Measurements from ENCODE around the gene C16orf96. TPM values are rescaled to one million over a fixed set of nuclear protein-coding genes. Genes with fewer than 3 reads are reported as not detected.
A peak's percentile ranks its signal among the peaks of the same experiment; 100 is the strongest.

C16orf96 gene
- total RNA-seq: 0.41 TPM

GRCh38 chr16:4556112-4556511 lies at the start of gene C16orf96:
Gene C16orf96 (plus strand): TSS chr16:4556340. CDS start chr16:4556490, 150 bp downstream.
- DNase-seq (ENCODE audit: low spot score in 2 of 2): no peak
- no peak for FAIRE-seq

DNA sequence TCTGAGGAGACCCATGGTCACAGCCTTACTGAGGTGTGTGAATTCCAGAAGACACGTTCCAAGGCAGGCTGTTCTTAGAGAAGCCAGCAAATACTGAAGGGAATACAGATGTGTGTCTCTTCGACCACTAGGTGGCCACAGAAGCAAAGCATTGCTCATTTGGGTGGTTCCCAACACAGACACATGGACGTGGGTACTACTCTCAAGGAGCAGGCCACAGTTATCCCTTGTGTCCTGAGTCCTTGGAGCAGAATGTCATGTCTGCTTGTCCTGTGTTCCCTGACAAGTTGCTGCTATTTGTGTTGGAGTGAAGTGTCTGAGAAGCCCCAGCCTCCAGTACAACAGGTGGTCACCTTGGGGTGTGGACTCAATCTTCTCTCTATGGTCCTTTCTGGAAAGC lies 49.7 kb upstream of the C16orf96 start:
- FAIRE-seq (no peak), DNase-seq (ENCODE audit: low spot score in 2 of 2) (peak; percentile 51 to 74)

- DNase-seq (ENCODE audit: low spot score in 2 of 2): no peak
- no peak for FAIRE-seq
These were observed 48.4 kb upstream of the C16orf96 start for GRCh38 chr16:4507588-4508345.

- FAIRE-seq (no peak), DNase-seq (ENCODE audit: low spot score in 2 of 2) (no peak)
These were observed 47.3 kb upstream of the C16orf96 start for GRCh38 chr16:4508806-4509205.

- FAIRE-seq (no peak), DNase-seq (ENCODE audit: low spot score in 2 of 2) (no peak)
These were observed 46.7 kb upstream of the C16orf96 start for GRCh38 chr16:4509420-4509819.

DNA sequence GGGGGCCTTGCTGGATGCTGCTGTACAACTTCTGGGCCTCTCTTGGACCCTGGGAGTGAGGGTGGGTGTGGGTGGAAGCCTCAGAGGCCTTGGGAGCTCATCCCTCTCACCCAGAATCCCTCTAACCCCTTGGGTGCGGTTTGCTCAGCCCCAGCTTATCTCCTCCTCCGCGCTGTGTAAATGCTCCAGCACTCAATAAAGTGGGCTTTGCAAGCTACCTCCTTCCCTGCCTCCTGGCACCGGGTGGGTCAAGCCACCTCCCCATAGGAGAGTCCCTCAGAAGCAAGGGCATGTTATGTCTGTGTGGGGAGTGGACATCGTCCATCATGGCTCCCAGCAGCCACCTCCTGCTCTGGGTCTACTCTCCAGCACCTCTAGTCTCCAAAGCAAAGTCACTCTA lies 46.0 kb upstream of the C16orf96 start:
- no peak for FAIRE-seq
- no peak for DNase-seq (ENCODE audit: low spot score in 2 of 2)

GRCh38 chr16:4510747-4511426 lies 45.3 kb upstream of the C16orf96 start:
- DNase-seq (ENCODE audit: low spot score in 2 of 2) (no peak), FAIRE-seq (no peak)

- FAIRE-seq: no peak
- DNase-seq (ENCODE audit: low spot score in 2 of 2): peak in 1 of 2 donors; percentile 61
These were observed 44.6 kb upstream of the C16orf96 start for GRCh38 chr16:4511441-4512082.

DNA sequence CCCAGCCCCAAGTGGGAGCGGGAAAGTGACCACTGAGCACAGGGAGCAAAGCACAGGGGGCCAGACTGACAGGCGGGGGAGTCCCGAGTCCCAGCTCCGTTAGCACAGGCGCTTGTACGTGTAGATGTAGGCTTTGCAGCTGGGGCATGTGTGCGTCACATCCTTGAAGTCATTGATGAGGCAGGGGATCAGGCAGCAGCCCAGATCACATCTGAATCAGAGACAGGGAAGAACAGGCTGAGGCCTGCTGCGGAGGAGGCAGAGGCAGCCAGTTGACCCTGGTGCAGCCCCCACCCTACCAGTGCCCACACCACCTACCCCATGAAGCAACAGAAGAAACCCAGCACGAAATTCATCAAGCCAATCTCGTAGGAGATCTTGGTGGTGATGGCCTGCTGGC lies 43.7 kb upstream of the C16orf96 start:
- DNase-seq (ENCODE audit: low spot score in 2 of 2) (no peak), FAIRE-seq (no peak)

DNA sequence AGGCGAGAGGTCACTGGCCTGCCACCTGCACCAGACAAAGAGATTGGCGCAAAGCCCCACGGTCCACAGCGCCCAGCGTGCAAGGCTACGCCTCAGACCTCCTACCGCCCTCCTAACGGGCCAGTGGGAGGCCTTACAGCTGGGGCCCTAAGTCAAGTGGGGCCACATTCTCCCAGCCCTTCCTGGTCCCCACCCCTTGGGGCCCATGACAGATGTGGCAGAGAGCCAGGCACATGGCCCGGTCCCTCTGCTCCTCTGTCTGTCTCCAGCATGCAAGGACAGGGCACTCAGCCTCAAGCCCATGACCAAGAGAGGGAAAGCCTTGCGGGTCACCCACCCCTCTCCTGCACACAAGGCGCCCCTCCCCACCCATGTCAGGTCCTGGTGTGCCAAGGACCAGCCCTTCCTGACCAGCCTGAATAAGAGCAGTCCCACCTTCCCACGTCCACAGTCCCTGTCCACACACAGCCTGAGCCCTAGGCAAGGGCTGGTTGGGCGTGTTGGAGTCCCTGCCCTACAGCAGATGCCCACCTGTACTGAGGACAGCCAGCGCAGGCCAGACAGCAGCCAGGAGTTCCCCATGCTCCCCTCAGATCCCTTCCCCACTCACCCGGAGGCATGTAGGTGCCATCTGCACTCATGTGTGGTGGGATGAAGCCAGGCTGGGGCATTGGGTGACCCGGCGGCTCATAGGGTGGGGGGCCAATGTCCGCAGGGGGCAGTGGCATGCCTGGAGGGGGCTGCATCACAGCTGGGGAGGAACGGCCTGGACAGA lies 42.9 kb upstream of the C16orf96 start:
- FAIRE-seq (no peak), DNase-seq (ENCODE audit: low spot score in 2 of 2) (no peak)

DNA sequence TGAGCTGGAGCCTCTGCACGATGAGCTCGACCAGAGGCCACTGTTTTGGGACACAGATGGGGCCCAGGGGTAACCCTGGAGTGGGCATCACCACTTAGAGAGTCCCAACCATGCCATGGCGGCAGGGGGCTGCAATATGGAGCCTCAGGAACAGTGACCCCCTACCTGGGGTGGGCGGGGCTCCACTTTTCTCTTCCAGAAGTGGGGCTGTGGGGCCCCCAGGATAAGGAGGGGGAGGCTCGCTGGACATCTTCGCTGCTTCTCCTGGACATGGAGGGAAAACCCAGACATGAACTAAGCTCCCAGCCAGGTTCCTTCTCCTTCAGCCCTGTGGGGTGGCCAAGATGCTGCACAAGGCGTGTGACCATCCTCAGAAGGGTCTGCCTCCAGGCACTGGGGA lies 42.3 kb upstream of the C16orf96 start:
- FAIRE-seq: no peak
- no peak for DNase-seq (ENCODE audit: low spot score in 2 of 2)

- no peak for DNase-seq (ENCODE audit: low spot score in 2 of 2)
- no peak for FAIRE-seq
These were observed 41.5 kb upstream of the C16orf96 start for GRCh38 chr16:4514606-4515005.

DNA sequence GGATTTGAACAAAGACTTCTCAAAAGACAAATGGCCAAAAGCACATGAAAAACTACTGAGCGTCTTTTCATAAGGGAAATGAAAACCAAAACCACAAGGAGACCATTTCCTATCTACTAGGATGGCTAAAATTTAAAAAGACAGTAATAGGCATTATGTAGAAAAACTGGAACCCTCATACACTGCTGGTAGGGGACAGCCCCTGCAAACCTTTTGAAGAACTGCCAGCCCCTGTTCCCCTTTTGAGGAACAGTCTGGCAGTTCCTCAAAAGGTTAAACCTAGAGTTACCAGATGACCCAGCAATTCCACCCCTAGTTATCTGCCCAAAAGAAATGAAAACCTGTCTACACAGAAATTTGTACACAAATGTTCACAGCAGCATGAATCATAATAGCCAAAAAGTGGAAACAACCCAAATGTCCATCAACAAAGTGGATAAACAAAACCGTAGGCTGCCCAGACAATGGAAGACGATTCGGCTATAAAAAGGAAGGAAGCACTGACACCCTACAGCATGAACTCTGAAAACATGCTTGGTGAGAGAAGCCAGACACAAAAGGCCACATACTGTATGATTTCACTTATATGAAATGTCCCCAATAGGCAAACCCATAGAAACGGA lies 40.4 kb upstream of the C16orf96 start:
- FAIRE-seq (no peak), DNase-seq (ENCODE audit: low spot score in 2 of 2) (no peak)

- FAIRE-seq (no peak), DNase-seq (ENCODE audit: low spot score in 2 of 2) (peak in 1 of 2 donors; percentile 54)
These were observed 38.1 kb upstream of the C16orf96 start for GRCh38 chr16:4517812-4518680.

- DNase-seq (ENCODE audit: low spot score in 2 of 2) (no peak), FAIRE-seq (no peak)
These were observed 36.7 kb upstream of the C16orf96 start for GRCh38 chr16:4519274-4520058.

DNA sequence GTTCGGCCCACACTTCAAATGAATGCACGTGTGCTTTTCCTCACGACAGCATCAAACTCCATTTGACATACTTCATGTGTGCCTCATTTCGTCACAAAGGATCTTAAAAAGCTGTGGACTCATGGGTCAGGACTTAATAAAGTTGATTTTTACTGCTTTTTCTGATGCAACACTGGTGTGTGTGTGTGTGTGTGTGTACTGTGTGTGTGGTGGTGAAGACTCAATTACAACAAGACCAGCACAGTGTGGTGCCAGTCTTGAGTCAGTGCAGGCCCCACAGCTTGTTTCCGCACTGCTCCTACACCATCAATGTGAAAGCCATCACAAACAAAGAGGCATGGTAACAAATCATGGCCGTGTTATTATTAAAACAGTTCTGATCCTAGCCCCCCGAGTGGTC lies 35.2 kb upstream of the C16orf96 start:
- FAIRE-seq: no peak
- DNase-seq (ENCODE audit: low spot score in 2 of 2): no peak

GRCh38 chr16:4522051-4522581 lies 34.0 kb upstream of the C16orf96 start:
- peak; percentile 37 to 75 for DNase-seq (ENCODE audit: low spot score in 2 of 2)
- FAIRE-seq: no peak

DNA sequence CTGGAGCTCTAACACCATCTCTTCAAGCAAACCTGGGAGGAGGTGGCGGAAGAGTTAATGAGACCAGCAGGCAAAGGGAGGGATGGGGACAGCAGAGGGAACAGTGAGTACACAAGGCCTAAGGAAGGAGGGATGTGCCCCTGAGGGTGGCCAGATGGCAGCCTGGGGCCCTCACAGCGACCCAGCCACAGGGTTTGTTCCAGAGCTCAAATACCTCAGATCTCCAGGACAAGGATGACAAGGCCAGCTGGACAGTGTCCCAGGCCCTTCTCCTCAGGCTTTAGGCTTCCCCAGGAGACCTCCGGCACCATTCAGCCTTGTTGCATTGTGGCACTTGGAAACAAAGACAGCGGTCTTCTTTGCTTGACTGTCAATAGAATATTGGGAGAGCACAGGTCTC lies 32.5 kb upstream of the C16orf96 start:
- FAIRE-seq (no peak), DNase-seq (ENCODE audit: low spot score in 2 of 2) (no peak)

All from frontal cortex (tissue), 4 donors.